Mesodermal cell (in vitro differentiated cells): ENCODE data around the gene GPRC5D.
A peak's percentile ranks its signal among the peaks of the same experiment; 100 is the strongest.

Experiments
- H3K27ac ChIP-seq: 2 replicates; pipeline ENCODE4 v1.7.0; 2013; ENCODE audit warnings: mild to moderate bottlenecking, low read depth, low read length, moderate library complexity; ENCODE audit not compliant: severe bottlenecking
- H3K36me3 ChIP-seq: 2 replicates; pipeline ENCODE4 v1.7.1; 2013; ENCODE audit warnings: mild to moderate bottlenecking, low read length, moderate library complexity; ENCODE audit not compliant: control insufficient read depth, insufficient read depth
- H3K4me1 ChIP-seq: one replicate; pipeline ENCODE4 v1.7.1; 2013; ENCODE audit warnings: mild to moderate bottlenecking, low read length; ENCODE audit not compliant: insufficient read depth, control insufficient read depth, poor library complexity, severe bottlenecking
- H3K4me3 ChIP-seq: 2 replicates; pipeline ENCODE4 v1.7.0; 2013; ENCODE audit warnings: low read length, control low read depth, mild to moderate bottlenecking; ENCODE audit not compliant: insufficient read depth, poor library complexity, severe bottlenecking; ENCODE audit errors: extremely low read depth
- H3K9me3 ChIP-seq: 2 replicates; pipeline ENCODE4 v1.7.1; 2013; ENCODE audit warnings: mild to moderate bottlenecking, low read length, moderate library complexity; ENCODE audit not compliant: control insufficient read depth
- WGBS, 2 experiments: methylation state at CpG; one replicate each; pipeline ENCODE4 v1.1.5; 2013; ENCODE audit warnings: missing lambda C conversion rate in 2 of 2; ENCODE audit not compliant: insufficient coverage in 2 of 2; 5-methylcytosine and 5-hydroxymethylcytosine counted together

GPRC5D gene

GRCh38 chr12:12896260-12896659, 55.7 kb downstream of the GPRC5D start:
- H3K4me3 ChIP-seq = no peak overlapping the region
- H3K27ac ChIP-seq = no peak overlapping the region
- 100% methylated on average over 1 of the region's 2 CpGs; no CpG with 5 or more reads in 1 of the 2 experiments for WGBS, 2 experiments
- peaks cover 20% of the 10 kb centered on the region for H3K4me1 ChIP-seq
- H3K36me3 ChIP-seq = no peaks in the 10 kb centered on the region
- H3K9me3 ChIP-seq = no peaks in the 10 kb centered on the region

GRCh38 chr12:12893438-12893837, 58.5 kb downstream of the GPRC5D start:
- H3K36me3 ChIP-seq = no peaks in the 10 kb centered on the region
- 94 to 95% methylated on average over 5 of the region's 5 CpGs for WGBS, 2 experiments
- no peak overlapping the region for H3K27ac ChIP-seq
- no peak overlapping the region for H3K4me3 ChIP-seq
- H3K9me3 ChIP-seq = no peaks in the 10 kb centered on the region
- peaks cover 19% of the 10 kb centered on the region for H3K4me1 ChIP-seq

- no peak overlapping the region for H3K27ac ChIP-seq
- H3K9me3 ChIP-seq = no peaks in the 10 kb centered on the region
- no peak overlapping the region for H3K4me3 ChIP-seq
- H3K4me1 ChIP-seq = peaks cover 19% of the 10 kb centered on the region
- no peaks in the 10 kb centered on the region for H3K36me3 ChIP-seq
- 47 to 66% methylated on average over 8 to 10 of the region's 10 CpGs for WGBS, 2 experiments
Observed at GRCh38 chr12:12892681-12893141, 59.3 kb downstream of the GPRC5D start.

DNA sequence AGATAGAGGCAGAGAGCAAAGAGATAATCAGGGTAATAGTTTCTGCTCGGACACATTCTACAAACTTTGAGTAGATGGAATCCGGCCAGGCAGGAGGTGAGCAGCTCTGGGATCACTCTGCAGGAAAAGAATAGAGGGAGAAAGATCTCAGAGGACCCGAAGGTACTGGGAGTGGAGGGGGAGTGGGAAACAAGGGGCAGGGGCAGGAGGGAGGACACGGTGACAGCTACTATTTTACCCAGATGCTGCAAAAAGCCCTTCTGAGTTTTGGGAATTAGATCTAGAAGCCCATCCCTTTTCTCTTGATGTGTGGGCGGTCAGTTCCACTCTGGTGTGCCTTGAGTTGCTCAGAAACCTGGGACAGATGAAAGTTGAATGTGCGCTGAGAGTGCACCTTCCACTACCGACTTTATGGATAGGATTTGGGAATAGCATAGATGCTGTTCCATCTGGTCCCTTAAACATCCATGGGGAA, 60.1 kb downstream of the GPRC5D start:
- 34 to 67% methylated on average over 5 of the region's 7 CpGs for WGBS, 2 experiments
- Histone ChIP-seq H3K9me3 (no peaks in the 10 kb centered on the region), H3K36me3 (no peaks in the 10 kb centered on the region), H3K27ac (no peak overlapping the region), H3K4me3 (peak overlapping the region; percentile 40), H3K4me1 (peaks cover 19% of the 10 kb centered on the region)

GRCh38 chr12:12891080-12891880, 60.7 kb downstream of the GPRC5D start, which contains the start of gene GPRC5A:
Gene GPRC5A (plus strand): TSS chr12:12891562. CDS start chr12:12908250, 16,688 bp downstream.
- Histone ChIP-seq H3K4me1 (peaks cover 19% of the 10 kb centered on the region), H3K9me3 (no peaks in the 10 kb centered on the region), H3K36me3 (no peaks in the 10 kb centered on the region), H3K4me3 (peak within 1 kb of the TSS; percentile 40), H3K27ac (no peak within 1 kb of the TSS)
- WGBS, 2 experiments = 0 to 2% methylated on average over 38 to 41 of the region's 50 CpGs
